ENCODE data around the gene ZNF860.

DNA sequence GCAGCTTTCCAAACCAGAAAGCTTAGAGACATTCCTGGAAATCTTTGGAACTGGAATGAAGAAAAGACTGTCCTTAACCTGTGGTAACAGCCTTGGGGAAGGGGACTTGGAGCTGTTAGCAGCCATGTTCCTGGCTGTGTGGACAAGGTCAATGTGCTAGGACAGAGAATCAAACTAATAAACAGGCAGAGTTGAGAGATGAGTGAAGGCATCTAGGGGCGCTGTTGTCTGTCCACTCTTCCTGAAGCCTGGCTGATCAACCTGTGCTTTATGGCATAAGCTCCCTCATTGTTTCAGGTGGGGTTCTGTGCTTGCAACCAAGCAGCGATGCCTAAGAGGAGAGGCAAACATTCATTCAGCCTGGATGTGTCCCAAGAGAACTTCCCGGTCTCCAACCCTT is 19.3 kb downstream of the ZNF860 start:
- no peak for TF ChIP-seq POLR2AphosphoS5 (IDR thresholded peaks at IDR 0.05; ENCODE audit: low read depth, low read length)
- TF ChIP-seq TAF1 (IDR thresholded peaks at IDR 0.05; ENCODE audit: borderline replicate concordance, insufficient read depth, low read length), result no peak
- TF ChIP-seq, protein P1, sequence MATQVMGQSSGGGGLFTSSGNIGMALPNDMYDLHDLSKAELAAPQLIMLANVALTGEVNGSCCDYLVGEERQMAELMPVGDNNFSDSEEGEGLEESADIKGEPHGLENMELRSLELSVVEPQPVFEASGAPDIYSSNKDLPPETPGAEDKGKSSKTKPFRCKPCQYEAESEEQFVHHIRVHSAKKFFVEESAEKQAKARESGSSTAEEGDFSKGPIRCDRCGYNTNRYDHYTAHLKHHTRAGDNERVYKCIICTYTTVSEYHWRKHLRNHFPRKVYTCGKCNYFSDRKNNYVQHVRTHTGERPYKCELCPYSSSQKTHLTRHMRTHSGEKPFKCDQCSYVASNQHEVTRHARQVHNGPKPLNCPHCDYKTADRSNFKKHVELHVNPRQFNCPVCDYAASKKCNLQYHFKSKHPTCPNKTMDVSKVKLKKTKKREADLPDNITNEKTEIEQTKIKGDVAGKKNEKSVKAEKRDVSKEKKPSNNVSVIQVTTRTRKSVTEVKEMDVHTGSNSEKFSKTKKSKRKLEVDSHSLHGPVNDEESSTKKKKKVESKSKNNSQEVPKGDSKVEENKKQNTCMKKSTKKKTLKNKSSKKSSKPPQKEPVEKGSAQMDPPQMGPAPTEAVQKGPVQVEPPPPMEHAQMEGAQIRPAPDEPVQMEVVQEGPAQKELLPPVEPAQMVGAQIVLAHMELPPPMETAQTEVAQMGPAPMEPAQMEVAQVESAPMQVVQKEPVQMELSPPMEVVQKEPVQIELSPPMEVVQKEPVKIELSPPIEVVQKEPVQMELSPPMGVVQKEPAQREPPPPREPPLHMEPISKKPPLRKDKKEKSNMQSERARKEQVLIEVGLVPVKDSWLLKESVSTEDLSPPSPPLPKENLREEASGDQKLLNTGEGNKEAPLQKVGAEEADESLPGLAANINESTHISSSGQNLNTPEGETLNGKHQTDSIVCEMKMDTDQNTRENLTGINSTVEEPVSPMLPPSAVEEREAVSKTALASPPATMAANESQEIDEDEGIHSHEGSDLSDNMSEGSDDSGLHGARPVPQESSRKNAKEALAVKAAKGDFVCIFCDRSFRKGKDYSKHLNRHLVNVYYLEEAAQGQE (IDR thresholded peaks at IDR 0.05; ENCODE audit: insufficient read depth in 1 of 2, low read depth in 2 of 2, low read length in 2 of 2), result no peak

Data from PFSK-1 (cell line).